NCI-H345 treated with DMSO at 0.1 percent for 48 hours (cell line): ENCODE data around the gene DBT.
"Not testable (repeated sequence)": the region's sequence is repeated elsewhere in the genome, so short reads cannot be mapped to it uniquely, and the experiment has no call there.

ENCODE experiments used
- DNase-seq: peaks from one replicate; lab custom pipeline; 2025; ENCODE audit not compliant: unreplicated experiment; lab: John Stamatoyannopoulos, UW

DBT gene

GRCh38 chr1:100250807-100251206 is 1.2 kb upstream of the DBT start:
- no peak for DNase-seq

- no peak for DNase-seq
Observed at GRCh38 chr1:100250264-100250663, 630 bp upstream of the DBT start.

- no peak for DNase-seq
Observed at GRCh38 chr1:100249155-100249536, 488 bp downstream of the DBT start.

- DNase-seq, result no peak
Observed at GRCh38 chr1:100246738-100247137, 2.9 kb downstream of the DBT start.

GRCh38 chr1:100240631-100241030 is 9.0 kb downstream of the DBT start:
- DNase-seq, result no peak

- DNase-seq, result no peak
Observed at GRCh38 chr1:100239961-100240360, 9.7 kb downstream of the DBT start.

- no peak for DNase-seq
Observed at GRCh38 chr1:100237091-100237490, 12.5 kb downstream of the DBT start.

- DNase-seq, result no peak
Observed at GRCh38 chr1:100234432-100234831, 15.2 kb downstream of the DBT start.

- not testable (repeated sequence) for DNase-seq
Observed at GRCh38 chr1:100233566-100233965, 16.1 kb downstream of the DBT start.

- DNase-seq, result no peak
Observed at GRCh38 chr1:100232156-100232555, 17.5 kb downstream of the DBT start.

GRCh38 chr1:100231721-100232120 is 17.9 kb downstream of the DBT start:
- DNase-seq, result no peak

- DNase-seq, result no peak
Observed at GRCh38 chr1:100230765-100231164, 18.9 kb downstream of the DBT start.

- no peak for DNase-seq
Observed at GRCh38 chr1:100229681-100230443, 19.8 kb downstream of the DBT start.

GRCh38 chr1:100222428-100222827 is 27.2 kb downstream of the DBT start:
- DNase-seq, result no peak

- no peak for DNase-seq
Observed at GRCh38 chr1:100219883-100220282, 29.8 kb downstream of the DBT start.

- no peak for DNase-seq
Observed at GRCh38 chr1:100219457-100219856, 30.2 kb downstream of the DBT start.

- no peak for DNase-seq
Observed at GRCh38 chr1:100217834-100218233, 31.8 kb downstream of the DBT start.

- no peak for DNase-seq
Observed at GRCh38 chr1:100215101-100215500, 34.5 kb downstream of the DBT start.

- DNase-seq, result no peak
Observed at GRCh38 chr1:100213141-100213540, 36.5 kb downstream of the DBT start.

GRCh38 chr1:100206301-100206700 is 43.3 kb downstream of the DBT start:
- no peak for DNase-seq

- DNase-seq, result not testable (repeated sequence)
Observed at GRCh38 chr1:100205593-100205992, 44.0 kb downstream of the DBT start.

- not testable (repeated sequence) for DNase-seq
Observed at GRCh38 chr1:100205103-100205502, 44.5 kb downstream of the DBT start.

GRCh38 chr1:100202703-100203102 is 46.9 kb downstream of the DBT start:
- not testable (repeated sequence) for DNase-seq
